HG03097 (cell line): ENCODE measurements around the gene TCEANC2.

Experiments used
- ATAC-seq: cut with Tn5 transposase; IDR thresholded peaks from one replicate; pipeline ENCODE4 v1.9.1; 2021; ENCODE audit not compliant: unreplicated experiment, low FRiP score

The TCEANC2 gene

GRCh38 chr1:54110996-54111395 is 57.6 kb downstream of the TCEANC2 start:
- ATAC-seq = no peak

GRCh38 chr1:54111624-54112023 is 58.2 kb downstream of the TCEANC2 start:
- ATAC-seq = no peak

GRCh38 chr1:54112027-54112426 is 58.6 kb downstream of the TCEANC2 start:
- no peak for ATAC-seq

GRCh38 chr1:54112705-54113368 is 59.4 kb downstream of the TCEANC2 start:
- no peak for ATAC-seq

GRCh38 chr1:54114001-54114400 is 60.6 kb downstream of the TCEANC2 start:
- ATAC-seq = no peak

- no peak for ATAC-seq
These were observed 61.5 kb downstream of the TCEANC2 start for GRCh38 chr1:54114955-54115354.

- no peak for ATAC-seq
These were observed 62.1 kb downstream of the TCEANC2 start for GRCh38 chr1:54115520-54115919.

- no peak for ATAC-seq
These were observed 64.6 kb downstream of the TCEANC2 start for GRCh38 chr1:54117815-54118563.

- ATAC-seq = no peak
These were observed 65.3 kb downstream of the TCEANC2 start for GRCh38 chr1:54118704-54119103.

- no peak for ATAC-seq
These were observed 66.8 kb downstream of the TCEANC2 start for GRCh38 chr1:54120018-54120697.

GRCh38 chr1:54120698-54121481 is 67.5 kb downstream of the TCEANC2 start:
- ATAC-seq = no peak

GRCh38 chr1:54121482-54122134 is 68.2 kb downstream of the TCEANC2 start:
- ATAC-seq = no peak

- ATAC-seq = no peak
These were observed 68.8 kb downstream of the TCEANC2 start for GRCh38 chr1:54122135-54122751.

GRCh38 chr1:54122992-54123391 is 69.6 kb downstream of the TCEANC2 start:
- no peak for ATAC-seq

- no peak for ATAC-seq
These were observed 71.1 kb downstream of the TCEANC2 start for GRCh38 chr1:54124472-54124871.

GRCh38 chr1:54124906-54125305 is 71.5 kb downstream of the TCEANC2 start:
- ATAC-seq = no peak

- no peak for ATAC-seq
These were observed 72.1 kb downstream of the TCEANC2 start for GRCh38 chr1:54125386-54126070.

GRCh38 chr1:54126271-54126815 is 72.9 kb downstream of the TCEANC2 start:
- no peak for ATAC-seq
